ENCODE data around the gene C19orf33. TPM values are rescaled to one million over a fixed set of nuclear protein-coding genes. Genes with fewer than 3 reads are reported as not detected.
"Not testable (repeated sequence)": the region's sequence is repeated elsewhere in the genome, so short reads cannot be mapped to it uniquely, and the experiment has no call there.

C19orf33 gene
- total RNA-seq: 0.51 and 1.4 TPM in 2 replicates

GRCh38 chr19:38303517-38304351 lies at the start of gene C19orf33:
Gene C19orf33 (plus strand): TSS chr19:38304251. CDS start chr19:38304262, 11 bp downstream.
- peak in 1 of 2 donors; percentile 29 for DNase-seq (ENCODE audit: low read depth in 2 of 2)

DNA sequence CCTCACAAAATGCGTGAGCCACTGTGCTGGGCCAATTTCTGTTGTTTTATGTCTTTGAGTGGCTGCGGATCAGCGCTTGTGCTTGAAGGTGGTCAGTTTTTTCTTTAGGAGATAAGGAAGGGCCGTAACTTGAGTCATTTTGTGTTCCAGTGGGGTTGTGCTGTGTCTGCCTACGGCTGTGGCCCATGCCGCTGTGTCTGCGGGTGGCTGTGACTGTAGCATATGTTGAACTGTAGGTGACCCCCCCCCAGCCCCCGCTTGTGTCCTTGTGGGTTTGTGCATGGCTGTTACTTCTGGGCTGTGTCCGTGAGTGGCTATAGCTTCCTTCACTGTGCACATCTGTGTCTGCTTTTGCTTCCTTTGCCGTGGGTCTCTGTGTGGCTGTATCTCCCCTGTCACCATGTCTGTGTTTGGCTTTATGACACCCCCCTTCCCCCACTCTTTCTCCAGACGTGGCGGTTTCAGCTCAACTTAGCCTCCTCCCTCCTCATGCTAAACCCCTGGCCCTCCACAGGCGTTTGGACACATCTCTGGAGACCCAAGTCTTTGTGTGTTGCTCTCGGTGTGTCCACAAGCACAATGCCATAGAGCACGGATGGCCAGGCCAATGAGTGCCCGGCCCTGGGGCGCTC lies 48.6 kb upstream of the C19orf33 start:
- DNase-seq (ENCODE audit: low read depth in 2 of 2): no peak

GRCh38 chr19:38261942-38262341 lies 42.1 kb upstream of the C19orf33 start:
- DNase-seq (ENCODE audit: low read depth in 2 of 2): not testable (repeated sequence)

DNA sequence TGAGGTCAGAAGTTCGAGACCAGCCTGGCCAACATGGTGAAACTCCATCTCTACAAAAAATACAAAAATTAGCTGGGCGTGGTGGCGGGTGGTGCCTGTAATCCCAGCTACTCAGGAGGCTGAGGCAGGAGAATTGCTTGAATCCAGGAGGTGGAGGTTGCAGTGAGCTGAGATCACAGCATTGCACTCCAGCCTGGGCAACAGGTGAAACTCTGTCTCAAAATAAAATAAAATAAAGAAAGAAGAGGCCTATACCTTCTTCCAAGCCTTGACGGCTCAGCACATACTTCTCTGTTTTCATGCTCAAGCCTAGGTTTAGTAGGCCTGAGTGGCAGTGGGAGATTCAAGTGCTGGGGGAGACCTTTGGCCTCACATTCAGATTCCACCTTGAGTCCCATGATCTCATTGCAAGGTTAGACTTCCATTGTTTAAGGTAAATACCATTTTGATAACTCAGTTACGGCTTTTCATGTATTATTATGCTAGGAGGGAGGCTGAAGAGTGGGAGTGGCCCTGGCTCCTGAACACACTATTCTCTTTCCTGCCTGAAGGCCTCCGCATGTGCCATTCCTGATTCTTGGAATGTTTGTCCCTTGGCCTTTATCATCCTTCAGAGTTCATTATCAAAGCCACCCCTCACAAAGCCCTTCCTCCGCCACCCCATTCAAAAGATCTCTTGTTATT lies 41.3 kb upstream of the C19orf33 start:
- DNase-seq (ENCODE audit: low read depth in 2 of 2): no peak

GRCh38 chr19:38263689-38264485 lies 40.2 kb upstream of the C19orf33 start:
- DNase-seq (ENCODE audit: low read depth in 2 of 2): peak in 1 of 2 donors; percentile 46

DNA sequence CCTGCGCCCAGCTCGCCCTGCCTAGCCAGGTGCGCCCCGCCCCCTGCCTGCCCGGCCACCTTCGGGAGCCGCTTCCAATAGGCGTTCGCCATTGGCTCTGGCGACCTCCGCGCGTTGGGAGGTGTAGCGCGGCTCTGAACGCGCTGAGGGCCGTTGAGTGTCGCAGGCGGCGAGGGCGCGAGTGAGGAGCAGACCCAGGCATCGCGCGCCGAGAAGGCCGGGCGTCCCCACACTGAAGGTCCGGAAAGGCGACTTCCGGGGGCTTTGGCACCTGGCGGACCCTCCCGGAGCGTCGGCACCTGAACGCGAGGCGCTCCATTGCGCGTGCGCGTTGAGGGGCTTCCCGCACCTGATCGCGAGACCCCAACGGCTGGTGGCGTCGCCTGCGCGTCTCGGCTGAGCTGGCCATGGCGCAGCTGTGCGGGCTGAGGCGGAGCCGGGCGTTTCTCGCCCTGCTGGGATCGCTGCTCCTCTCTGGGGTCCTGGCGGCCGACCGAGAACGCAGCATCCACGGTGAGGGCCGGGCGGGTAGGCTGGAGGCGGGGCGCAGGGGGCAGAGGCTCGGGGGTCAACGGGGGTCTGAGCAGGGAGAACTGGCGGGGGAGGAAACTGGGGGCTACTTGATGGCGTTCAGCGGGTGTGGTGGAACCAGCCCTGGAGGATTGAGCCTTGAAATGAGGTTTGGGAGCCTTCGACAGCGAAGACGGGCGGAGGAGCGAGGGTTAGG lies 39.4 kb upstream of the C19orf33 start, which contains the start of gene SPINT2:
SPINT2 (plus strand) TSS at position 88 of the 727 bp plus-strand sequence; CDS start at position 408, 320 bp downstream.
- peak in 1 of 2 donors; percentile 22 for DNase-seq (ENCODE audit: low read depth in 2 of 2)

DNA sequence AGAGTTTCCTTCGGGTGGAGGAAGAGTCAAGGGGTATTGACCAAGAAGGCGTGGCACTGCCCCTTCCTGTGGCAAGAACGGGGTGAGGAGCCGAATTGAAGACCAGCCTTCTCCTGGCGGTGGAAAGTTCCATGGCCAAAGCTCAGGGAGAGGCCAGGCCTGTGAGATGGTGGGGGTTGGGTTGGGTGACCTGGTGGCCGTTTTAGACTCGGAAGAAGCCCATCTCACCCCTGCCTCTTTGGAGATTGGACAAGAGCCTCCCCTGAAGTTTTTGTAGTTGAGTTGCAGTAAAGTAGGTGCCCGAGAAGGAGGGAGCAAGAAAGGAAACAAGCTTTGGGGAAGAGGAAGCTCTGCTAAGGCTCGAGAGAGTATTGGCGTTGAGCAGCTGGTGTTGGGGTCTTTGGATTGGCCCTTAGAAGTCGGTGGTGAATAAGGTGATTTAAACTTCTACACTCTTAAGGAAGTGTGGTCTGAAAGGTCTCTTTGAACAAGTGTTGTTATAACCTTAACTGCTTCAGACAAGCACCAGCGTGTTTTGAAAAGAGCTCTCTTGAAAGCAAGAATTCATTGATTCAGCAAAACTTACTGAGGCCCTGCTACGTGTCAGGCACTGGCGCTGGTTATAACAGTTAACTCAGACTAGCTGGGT lies 38.7 kb upstream of the C19orf33 start:
- DNase-seq (ENCODE audit: low read depth in 2 of 2): no peak

DNA sequence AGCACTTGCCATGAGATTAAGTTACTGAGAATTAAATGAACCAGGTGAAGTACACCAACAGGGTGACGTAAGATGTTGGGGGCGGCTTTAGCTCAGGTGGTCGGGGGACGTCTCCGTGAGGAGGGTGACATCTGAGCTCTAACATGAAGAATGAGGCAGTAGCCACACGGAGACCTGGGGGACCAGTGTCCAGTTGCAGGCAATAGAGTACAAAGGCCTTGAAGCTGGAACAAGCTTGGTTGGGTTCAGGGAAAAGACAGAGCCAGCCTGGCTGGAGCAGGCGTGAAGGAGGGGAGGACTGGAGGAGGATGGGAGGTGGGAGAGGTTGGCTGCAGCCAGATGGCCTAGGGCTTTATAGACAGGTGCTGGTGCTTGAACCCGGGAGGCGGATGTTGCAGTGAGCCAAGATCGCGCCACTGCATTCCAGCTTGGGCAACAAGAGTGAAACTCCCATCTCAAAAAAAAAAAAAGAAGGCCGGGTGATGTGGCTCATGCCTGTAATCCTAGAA lies 38.1 kb upstream of the C19orf33 start:
- no peak for DNase-seq (ENCODE audit: low read depth in 2 of 2)

DNA sequence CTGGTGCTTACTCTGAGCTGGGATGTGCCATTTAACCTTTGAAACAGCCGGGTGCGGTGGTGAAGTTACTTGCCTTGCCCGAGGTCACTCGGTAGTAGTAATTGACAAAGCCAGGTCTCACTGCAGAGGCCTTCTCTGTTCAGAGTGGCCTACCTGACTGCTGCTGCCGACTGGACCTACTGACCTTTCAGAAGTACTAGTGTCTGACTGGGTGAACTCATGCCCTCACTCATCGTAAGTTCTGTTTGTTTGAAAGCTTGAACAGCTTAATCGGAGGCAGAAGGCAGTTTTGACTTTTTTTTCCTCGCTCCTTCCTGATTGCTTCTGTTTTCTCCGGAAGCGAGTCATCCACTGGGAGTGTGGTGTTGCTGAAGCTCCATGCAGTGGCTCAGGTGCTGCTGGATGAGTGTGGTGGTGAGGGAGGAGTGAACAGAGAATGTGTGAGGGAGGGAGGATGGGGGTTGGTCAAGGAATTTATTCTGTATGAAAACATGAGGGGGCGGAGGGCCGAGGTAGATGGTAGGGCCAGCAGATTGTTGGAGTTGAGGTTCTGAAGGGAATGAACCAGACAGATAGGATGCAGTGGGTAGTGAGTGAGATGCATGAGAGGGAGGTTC lies 37.0 kb upstream of the C19orf33 start:
- peak in 1 of 2 donors; percentile 62 for DNase-seq (ENCODE audit: low read depth in 2 of 2)

- no peak for DNase-seq (ENCODE audit: low read depth in 2 of 2)
Measured at GRCh38 chr19:38267761-38268483, 36.1 kb upstream of the C19orf33 start.

DNA sequence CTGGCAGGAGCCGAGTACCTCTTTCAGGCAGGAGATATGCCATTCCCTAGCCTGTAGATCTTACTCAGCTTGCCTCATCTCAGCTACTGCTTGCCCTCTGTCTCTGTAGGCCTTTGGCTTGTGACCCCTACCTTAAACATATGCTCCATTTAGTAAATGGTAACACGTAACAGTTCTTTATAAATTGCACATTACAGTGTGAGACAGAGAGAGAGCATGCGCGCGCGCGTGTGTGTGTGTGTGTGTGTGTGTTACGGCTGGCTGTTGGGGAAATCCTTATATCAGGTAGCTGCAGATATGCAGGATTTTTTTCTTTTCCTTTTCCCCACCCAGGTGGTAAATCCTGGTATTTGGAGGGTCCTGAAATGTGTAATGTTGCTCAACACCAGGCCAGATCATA lies 35.5 kb upstream of the C19orf33 start:
- DNase-seq (ENCODE audit: low read depth in 2 of 2): no peak

DNA sequence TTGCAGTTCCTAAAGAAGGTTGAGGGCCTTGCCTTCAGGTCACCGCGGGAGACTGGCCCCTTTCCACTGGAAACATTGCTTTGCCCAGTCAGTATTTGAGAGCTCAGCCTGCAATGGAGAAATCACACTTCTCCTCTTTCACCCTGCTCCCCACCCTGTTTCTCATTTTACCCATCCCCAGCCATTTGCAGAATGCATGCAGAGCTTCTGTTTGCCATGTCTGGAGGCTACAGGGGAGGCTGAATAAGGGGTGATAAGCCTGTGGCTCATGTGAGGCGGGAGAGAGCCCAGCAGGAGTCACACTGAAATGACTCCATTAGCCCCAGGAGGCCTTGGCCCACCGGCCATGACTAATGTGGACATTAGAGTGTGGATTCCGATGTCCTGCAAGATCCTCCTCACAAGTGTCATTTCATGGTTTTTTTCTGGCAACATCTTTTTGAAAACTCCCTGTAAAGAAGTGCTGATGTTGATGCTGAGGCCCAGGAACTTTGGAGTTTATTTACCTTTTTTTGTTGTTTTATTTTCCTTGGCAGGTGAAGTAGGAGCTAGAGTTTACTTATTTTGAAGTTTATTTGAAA lies 33.4 kb upstream of the C19orf33 start:
- no peak for DNase-seq (ENCODE audit: low read depth in 2 of 2)

DNA sequence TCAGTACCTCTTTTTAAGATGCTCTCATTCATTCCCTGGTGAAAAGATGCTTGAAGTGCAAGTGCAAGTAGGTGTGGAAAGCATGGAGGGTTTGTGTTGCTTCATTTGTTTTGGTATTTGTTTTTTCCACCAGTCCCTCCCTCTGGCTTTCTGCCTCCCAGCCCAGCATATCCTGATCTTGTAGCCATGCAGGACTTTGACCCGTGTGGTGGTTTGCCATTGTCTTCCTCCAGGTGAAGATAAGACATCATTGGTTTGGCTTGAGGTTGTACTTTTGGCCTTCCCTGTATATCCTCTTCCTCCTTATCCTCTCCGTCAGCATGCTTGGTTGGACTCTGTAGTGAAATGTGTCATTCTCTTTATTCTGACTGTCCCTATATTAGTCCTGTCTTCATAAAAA lies 30.6 kb upstream of the C19orf33 start:
- no peak for DNase-seq (ENCODE audit: low read depth in 2 of 2)

DNA sequence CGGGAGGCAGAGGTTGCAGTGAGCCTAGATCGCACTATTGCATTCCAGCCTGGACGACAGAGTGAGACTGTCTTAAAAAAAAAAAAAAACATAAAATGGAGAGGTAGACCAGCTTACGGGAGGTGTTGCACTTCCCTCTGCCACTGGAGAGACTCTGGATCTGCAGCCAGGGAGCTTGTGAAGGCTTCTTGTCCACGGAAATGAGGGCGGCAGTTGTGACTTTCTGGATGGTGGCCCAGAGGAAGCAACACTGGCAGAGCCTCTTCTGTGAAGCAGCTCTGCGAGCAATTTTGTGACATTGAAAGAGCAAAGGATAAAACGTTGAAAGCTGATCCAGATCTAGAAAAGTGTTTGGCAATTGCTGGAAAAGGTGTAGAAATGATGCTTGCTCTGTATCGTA lies 29.3 kb upstream of the C19orf33 start:
- DNase-seq (ENCODE audit: low read depth in 2 of 2): peak in 1 of 2 donors; percentile 22

DNA sequence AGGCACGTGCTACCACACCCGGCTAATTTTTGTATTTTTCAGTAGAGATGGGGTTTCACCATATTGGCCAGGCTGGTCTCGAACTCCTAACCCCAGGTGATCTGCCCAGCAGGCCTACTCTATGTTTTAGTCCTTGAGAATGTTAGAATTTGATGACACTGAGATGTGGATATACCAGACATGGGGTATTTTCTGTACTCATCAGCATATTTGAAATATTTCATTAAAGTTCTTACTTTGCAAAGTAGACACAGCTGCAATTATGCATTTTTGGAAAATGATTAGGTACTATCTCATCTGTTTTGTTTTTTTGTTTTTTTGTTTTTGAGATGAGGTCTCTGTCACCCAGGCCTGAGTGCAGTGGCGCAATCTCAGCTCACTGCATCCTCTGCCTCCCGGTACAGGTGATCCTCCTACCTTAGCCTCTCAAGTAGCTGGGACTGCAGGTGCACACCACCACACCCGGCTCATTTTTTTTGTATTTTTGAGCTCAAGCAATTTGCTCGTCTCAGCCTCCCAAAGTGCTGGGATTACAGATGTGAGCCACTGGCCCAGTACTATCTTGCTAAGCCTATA lies 27.0 kb upstream of the C19orf33 start:
- no peak for DNase-seq (ENCODE audit: low read depth in 2 of 2)

DNA sequence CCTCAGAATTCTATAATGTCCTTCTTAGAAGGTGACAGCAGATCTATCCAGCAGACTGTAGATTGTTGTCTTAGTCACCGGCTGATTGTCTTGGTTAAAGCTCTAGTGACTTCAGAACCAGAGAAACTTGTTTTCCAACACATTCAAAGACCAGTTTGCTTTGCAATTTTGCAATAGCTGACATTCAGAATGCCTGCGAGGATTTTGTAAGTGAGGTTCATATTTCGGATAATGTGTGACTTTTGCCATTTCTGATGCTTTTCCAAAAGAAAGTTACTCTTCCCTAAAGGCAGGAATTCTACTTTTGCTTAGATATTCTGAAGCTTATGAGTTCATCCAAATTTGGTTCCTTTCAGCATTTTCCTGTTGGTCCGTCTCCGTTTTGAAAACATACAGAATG lies 26.5 kb upstream of the C19orf33 start:
- peak in 1 of 2 donors; percentile 17 for DNase-seq (ENCODE audit: low read depth in 2 of 2)

GRCh38 chr19:38277969-38278680 lies 25.9 kb upstream of the C19orf33 start:
- peak in 1 of 2 donors; percentile 70 for DNase-seq (ENCODE audit: low read depth in 2 of 2)
